Left ventricle myocardium inferior (tissue), 1 donor: Measurements from ENCODE around the gene CGB8. TPM values are rescaled to one million over a fixed set of nuclear protein-coding genes. Genes with fewer than 3 reads are reported as not detected.
A peak's percentile ranks its signal among the peaks of the same experiment; 100 is the strongest.
"Not testable (repeated sequence)": the region's sequence is repeated elsewhere in the genome, so short reads cannot be mapped to it uniquely, and the experiment has no call there.

Source experiments
- DNase-seq: peaks from one replicate; pipeline ENCODE4 v3.0.0-alpha.2; 2020
- H3K27ac ChIP-seq: fragments of 200-600 bp; replicated peaks from 2 replicates; pipeline ENCODE4 v1.8.0; 2021
- H3K27me3 ChIP-seq: fragments of 200-600 bp; 2 replicates; pipeline ENCODE4 v1.8.0; 2021; ENCODE audit warnings: low read depth
- H3K36me3 ChIP-seq: fragments of 200-600 bp; 2 replicates; pipeline ENCODE4 v1.8.0; 2021
- H3K4me1 ChIP-seq: fragments of 200-600 bp; 2 replicates; pipeline ENCODE4 v1.8.0; 2021
- H3K4me3 ChIP-seq: fragments of 200-600 bp; 2 replicates; pipeline ENCODE4 v1.8.0; 2021; ENCODE audit warnings: mild to moderate bottlenecking, moderate library complexity
- H3K9me3 ChIP-seq: fragments of 200-600 bp; replicated peaks from 2 replicates; pipeline ENCODE4 v1.8.0; 2021
- intact Hi-C: fragments of 100-400 bp; cut with micrococcal nuclease; formaldehyde crosslinking; loops from one replicate; pipeline ENCODE4 v1.11.0; 2022
- long read RNA-seq: library from polyadenylated mRNA; unstranded; transcript quantifications from one replicate; pipeline ENCODE4 v2.0.0, GENCODE V29; 2021
- total RNA-seq: library from RNA; stranded (reverse); fragmentation: NEBNext Ultra II Directional; extraction: Animal tissue kit (Norgen Biotek cat#: 25700); gene quantifications from one replicate; pipeline ENCODE4 v1.2.1, GENCODE V29; 2021
- TF ChIP-seq, protein P1 (sequence below): fragments of 200-600 bp; IDR thresholded peaks from 2 replicates; pipeline ENCODE4 v1.8.0; 2021; ENCODE audit warnings: antibody characterized with exemption, mild to moderate bottlenecking, borderline replicate concordance
- donor health status: DM: no; HTN: yes; CAD: no; lungs with severe emphysema.

The CGB8 gene
- not detected for total RNA-seq
- long read RNA-seq, result 0 reads

DNA sequence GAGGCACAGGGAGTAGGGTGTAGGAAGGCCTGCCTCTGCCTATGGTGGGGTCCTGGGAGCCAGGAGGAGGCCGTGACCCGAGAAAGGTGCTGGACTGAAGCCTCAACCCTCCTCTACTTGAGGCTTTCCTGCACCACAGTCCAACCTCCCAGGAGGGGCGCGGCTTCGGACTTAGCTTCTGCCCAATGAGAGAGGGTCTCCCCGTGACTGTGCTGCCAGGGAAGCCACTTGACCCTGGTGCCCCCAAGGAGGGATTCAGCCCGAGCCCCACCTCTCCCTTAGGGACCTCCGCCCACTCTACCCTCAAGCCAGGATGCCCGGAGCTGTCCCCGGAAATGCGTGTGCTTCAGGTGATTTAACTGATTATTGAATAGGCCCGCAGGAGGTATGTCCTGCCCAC, at the start of gene CGB8:
CGB8 (minus strand) TSS at position 101 of the 400 bp plus-strand sequence. CDS start 372 bp downstream, outside the sequence.
- H3K36me3 ChIP-seq, DNase-seq, intact Hi-C loops, H3K27me3 ChIP-seq, H3K9me3 ChIP-seq, H3K4me3 ChIP-seq, H3K27ac ChIP-seq, H3K4me1 ChIP-seq: not testable (repeated sequence)

DNA sequence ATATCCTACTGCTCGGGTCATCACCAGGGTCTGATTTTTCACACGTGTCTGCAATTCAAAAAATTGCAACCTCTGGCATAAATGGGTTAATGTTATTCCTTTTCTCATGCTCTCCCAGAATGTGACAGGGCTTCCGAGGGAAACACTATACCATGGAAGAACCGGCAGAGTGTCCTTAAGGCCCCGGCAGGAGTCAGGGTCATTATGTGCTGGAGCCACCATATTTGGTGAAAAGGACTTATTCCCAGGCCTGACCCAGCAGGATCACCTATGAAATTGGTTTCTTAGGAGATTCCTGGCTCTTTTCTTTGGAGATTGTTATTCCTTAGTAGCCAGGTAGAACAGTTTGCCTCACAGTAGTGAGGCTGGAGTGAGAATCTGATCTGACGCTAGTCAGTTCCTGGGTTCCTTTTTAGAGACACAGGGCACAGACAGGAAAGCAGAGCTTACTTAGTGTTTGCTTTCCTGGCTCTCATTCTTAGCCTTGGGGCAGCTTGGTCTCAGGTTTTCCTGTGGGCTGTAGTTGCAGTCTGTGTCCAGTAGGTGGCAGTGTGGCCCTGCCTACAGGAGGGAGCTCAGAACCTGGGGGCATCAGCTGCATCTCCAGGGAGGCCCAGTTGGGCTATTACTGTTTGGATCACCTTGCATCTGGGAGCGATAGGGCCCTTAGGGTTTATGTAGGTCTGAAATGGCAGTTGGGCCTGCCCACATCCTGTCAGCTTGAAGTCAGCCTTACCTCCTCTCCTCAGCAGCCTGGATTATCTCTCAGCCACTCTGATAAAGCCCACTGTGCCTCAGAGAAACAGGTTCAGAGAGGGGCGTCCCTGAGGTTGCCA, 48.8 kb upstream of the CGB8 start:
- Histone ChIP-seq H3K9me3 (no peaks in the 10 kb centered on the region), H3K27ac (no peak overlapping the region), H3K4me3 (no peak overlapping the region), H3K36me3 (peaks cover 82% of the 10 kb centered on the region), H3K4me1 (peaks cover 38% of the 10 kb centered on the region), H3K27me3 (no peaks in the 10 kb centered on the region)
- DNase-seq, result peak; percentile 51
- TF ChIP-seq, protein P1, sequence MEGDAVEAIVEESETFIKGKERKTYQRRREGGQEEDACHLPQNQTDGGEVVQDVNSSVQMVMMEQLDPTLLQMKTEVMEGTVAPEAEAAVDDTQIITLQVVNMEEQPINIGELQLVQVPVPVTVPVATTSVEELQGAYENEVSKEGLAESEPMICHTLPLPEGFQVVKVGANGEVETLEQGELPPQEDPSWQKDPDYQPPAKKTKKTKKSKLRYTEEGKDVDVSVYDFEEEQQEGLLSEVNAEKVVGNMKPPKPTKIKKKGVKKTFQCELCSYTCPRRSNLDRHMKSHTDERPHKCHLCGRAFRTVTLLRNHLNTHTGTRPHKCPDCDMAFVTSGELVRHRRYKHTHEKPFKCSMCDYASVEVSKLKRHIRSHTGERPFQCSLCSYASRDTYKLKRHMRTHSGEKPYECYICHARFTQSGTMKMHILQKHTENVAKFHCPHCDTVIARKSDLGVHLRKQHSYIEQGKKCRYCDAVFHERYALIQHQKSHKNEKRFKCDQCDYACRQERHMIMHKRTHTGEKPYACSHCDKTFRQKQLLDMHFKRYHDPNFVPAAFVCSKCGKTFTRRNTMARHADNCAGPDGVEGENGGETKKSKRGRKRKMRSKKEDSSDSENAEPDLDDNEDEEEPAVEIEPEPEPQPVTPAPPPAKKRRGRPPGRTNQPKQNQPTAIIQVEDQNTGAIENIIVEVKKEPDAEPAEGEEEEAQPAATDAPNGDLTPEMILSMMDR, result peak; percentile 100
- intact Hi-C loops, result loop anchor here (5.0 kb wide), 1 partner anchor 105 kb away; no protein-coding TSS in a partner anchor

DNA sequence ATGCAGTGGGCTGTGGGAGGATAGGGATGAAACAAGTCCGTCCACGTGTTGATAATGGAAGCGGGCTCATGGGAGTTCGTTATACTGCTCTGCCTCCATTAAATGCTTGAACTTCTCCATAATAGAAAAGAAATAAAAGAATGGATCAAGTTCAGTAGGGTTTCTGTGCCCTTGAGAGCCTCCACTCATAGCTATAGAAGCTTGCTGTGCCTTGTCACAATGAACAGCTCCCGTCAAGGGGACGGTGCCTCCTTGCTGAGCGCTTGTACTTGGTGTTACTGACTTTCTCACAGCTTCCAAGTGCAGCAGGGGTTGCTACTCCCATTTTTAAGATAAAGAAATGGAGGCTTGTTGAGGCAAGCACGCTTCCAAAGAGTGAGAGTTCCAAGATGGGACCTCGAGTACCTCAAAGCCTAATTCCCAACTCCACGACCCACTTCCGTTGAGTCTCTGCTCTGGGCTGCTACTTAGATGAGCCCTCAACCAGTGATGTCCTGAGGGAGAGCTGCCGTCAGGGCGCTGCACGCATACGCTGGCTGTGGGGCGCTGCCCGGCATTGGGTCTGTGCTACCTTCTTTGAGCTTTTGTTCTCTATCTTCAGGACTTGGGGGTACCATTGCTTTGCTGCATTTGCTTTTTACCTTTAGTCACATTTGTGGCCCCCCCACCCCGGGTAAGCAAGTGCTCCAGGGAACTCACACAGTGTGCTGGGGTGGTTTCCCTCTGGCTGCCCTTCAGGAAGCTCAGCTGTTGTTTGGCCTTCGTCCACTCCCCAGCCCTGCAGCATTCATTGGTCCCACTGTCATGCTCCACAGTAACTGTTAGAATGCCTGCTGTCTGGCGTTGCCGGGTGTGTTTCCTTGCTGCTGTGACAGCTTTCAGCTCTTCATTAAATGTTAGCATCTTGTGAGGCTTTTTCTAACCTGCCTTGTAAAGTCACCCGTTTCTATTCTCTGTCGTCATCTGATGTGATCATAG, 45.9 kb upstream of the CGB8 start:
- H3K4me3 ChIP-seq, result no peak overlapping the region
- TF ChIP-seq, protein P1, result no peak
- intact Hi-C loops, result loop anchor here (5.0 kb wide), 1 partner anchor 108 kb away; no protein-coding TSS in a partner anchor
- no peaks in the 10 kb centered on the region for H3K9me3 ChIP-seq
- H3K4me1 ChIP-seq, result peaks cover 38% of the 10 kb centered on the region
- DNase-seq, result peak; percentile 69
- peak overlapping the region; percentile 63 for H3K27ac ChIP-seq
- no peaks in the 10 kb centered on the region for H3K27me3 ChIP-seq
- peaks cover 82% of the 10 kb centered on the region for H3K36me3 ChIP-seq

DNA sequence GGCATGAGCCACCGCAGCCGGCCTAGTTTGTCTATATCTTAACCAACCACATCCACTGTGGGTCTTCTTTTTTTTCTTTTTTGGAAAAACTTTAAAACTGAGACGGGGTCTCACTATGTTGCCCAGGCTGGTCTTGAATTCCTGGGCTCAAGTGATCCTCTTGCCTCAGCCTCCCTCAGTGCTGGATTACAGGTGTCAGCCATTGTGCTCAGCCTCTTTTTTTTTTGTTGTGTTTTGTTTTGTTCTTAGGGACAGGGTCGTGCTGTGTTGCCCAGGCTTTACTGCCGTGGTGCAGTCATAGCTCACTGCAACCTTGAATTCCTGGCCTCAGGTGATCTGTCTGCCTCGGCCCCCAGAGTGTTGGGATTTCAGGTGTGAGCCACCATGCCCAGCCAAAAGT, 43.8 kb upstream of the CGB8 start:
- Histone ChIP-seq H3K27ac (no peak overlapping the region), H3K36me3 (peaks cover 75% of the 10 kb centered on the region), H3K9me3 (no peaks in the 10 kb centered on the region), H3K4me3 (no peak overlapping the region), H3K4me1 (peaks cover 47% of the 10 kb centered on the region), H3K27me3 (no peaks in the 10 kb centered on the region)
- TF ChIP-seq, protein P1, result no peak
- intact Hi-C loops, result no loop called here
- DNase-seq, result no peak

DNA sequence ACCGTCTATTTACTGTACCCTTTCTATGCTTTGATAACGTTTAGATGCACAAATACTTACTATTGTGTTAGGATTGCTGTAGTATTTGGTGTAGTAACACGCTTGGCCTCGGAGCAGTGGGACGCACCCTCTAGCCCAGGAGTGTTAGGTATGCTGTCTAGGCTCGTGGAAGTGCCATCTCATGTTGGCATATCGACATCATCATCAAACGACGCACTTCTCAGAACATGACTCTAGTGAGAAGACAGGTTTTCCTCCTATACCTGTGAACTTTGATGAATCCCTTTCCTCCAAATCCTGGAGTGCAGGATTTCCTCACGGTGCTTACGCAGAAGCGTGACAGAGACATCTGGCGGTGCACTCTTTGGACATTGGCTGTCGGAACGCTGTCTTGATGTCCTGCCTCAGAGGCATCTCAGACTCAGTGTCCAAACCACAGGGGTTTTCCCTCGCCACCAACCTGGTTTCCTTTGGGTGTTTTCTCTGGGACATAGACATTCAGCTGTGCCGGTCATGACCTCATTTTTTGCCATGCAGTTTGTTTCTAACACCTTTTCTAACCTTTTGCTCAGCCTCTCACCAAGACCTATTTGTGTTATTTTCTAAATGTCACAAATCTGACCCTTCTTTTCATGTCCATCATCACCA, 42.6 kb upstream of the CGB8 start:
- Histone ChIP-seq H3K4me1 (peaks cover 52% of the 10 kb centered on the region), H3K9me3 (no peaks in the 10 kb centered on the region), H3K36me3 (peaks cover 73% of the 10 kb centered on the region), H3K27ac (no peak overlapping the region), H3K27me3 (no peaks in the 10 kb centered on the region), H3K4me3 (no peak overlapping the region)
- TF ChIP-seq, protein P1, result no peak
- no peak for DNase-seq
- intact Hi-C loops, result no loop called here
